DMS 273 treated with DMSO at 0.1 percent for 48 hours (cell line): Measurements from ENCODE around the gene PRMT1.

ENCODE experiments used
- DNase-seq: peaks from one replicate; lab custom pipeline; 2025; lab: John Stamatoyannopoulos, UW

PRMT1 gene

DNA sequence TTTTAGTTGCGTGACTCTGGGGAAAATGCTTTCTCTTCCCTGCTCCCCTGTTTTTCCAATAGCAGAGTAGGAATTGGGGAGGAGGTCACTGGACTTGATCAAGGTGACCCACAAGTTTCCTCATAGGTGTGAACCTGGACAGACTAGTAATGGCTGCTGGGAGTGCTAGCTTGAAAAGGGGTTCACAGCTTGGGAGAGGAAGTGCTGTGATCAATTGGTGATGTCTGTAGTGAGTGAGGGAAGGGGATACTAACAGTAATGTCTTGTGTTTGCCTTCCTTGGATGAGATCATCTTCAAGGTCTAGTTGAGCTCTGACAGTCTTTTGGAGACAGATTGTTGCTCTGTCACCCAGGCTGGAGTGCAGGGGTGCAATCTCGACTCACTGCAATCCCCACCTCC, 9.6 kb upstream of the PRMT1 start:
- no peak for DNase-seq

GRCh38 chr19:49669516-49669915, 7.6 kb upstream of the PRMT1 start:
- no peak for DNase-seq

- peak; percentile 27 for DNase-seq
Observed at GRCh38 chr19:49672131-49672919, 4.7 kb upstream of the PRMT1 start.

DNA sequence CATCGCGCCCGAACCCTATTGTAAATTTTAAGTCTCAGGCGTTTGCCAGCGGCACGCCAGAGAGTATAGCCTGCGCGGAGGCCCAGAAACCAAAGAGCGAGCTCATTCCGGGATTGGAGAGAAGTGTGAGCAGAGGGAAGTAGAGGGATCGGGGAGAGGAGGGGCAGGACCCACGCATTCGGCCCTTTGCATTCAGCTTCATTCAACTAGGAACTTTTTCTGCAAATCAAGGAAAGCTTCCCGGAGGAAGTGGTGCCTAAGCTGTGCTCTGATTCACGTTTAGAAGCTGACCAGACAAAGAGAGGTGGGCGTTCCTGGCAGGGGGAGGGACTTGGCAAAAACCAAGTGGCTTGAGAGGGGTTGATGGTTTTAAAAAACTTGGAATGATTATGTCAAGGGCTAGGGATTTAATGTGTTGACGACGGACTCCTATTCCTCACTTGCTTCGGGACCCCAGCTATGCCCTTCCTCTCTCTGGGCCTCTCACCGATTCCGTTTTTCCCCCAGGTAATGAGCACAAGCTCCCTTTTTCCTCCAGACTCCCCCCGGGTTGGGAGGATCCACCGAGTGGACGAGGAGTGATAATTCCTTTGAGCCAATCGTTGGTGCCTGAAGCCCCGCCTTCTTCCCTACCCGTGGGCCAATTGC, 811 bp upstream of the PRMT1 start:
- DNase-seq = peak; percentile 88

- DNase-seq = peak; percentile 100
Observed at GRCh38 chr19:49676784-49677230, 264 bp upstream of the PRMT1 start.

GRCh38 chr19:49677901-49678674, 1.0 kb downstream of the PRMT1 start:
- DNase-seq = peak; percentile 26

GRCh38 chr19:49678985-49679770, 2.1 kb downstream of the PRMT1 start:
- DNase-seq = no peak

GRCh38 chr19:49679771-49680413, 2.8 kb downstream of the PRMT1 start:
- no peak for DNase-seq

- peak; percentile 65 for DNase-seq
Observed at GRCh38 chr19:49680421-49681351, 3.6 kb downstream of the PRMT1 start.

- no peak for DNase-seq
Observed at GRCh38 chr19:49681830-49682229, 4.8 kb downstream of the PRMT1 start.

GRCh38 chr19:49682274-49682673, 5.2 kb downstream of the PRMT1 start:
- no peak for DNase-seq

DNA sequence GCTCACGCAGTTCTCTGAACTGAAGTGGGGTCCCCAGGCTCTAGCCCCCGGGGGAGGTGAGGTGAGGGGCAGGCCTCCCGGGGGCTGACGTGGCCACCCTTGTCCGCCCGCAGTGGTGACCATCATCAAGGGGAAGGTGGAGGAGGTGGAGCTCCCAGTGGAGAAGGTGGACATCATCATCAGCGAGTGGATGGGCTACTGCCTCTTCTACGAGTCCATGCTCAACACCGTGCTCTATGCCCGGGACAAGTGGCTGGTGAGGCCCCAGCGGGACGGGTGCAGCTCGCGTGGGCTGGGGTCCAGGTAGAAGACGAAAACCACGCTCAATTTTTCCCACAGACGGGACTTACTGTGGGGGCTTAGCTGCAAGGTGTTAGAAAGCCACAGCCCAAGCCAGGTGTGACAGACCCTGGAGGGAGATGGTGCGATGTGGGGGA, 6.8 kb downstream of the PRMT1 start:
- no peak for DNase-seq

- no peak for DNase-seq
Observed at GRCh38 chr19:49684251-49684982, 7.3 kb downstream of the PRMT1 start.

- no peak for DNase-seq
Observed at GRCh38 chr19:49684983-49685553, 8.0 kb downstream of the PRMT1 start.

GRCh38 chr19:49685845-49686332, 8.8 kb downstream of the PRMT1 start:
- no peak for DNase-seq

GRCh38 chr19:49686503-49687088, 9.5 kb downstream of the PRMT1 start:
- no peak for DNase-seq

DNA sequence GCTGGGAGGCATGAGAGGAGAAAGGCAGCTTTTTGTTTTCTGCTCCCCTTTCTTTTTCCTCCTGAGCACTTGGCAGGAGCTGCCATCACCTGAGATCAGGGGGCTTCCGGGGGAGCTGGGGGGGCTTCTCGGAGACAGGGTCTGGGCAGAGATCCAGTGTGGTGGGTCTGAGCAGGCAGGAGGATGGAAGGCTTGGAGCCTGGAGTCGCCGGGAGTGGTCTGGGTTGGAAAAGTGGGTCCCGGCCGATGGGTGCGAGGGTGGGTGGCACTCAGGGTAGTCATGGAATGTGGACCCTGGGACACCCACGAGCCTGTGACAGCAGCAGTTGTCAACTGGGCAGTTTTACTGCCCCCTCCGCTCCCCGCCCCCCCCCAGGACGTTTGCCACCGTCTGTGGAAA, 10.1 kb downstream of the PRMT1 start:
- no peak for DNase-seq

GRCh38 chr19:49687566-49688316, 10.7 kb downstream of the PRMT1 start:
- DNase-seq = no peak
